ENCODE results near the gene NSUN3.
"Not testable (repeated sequence)": the region's sequence is repeated elsewhere in the genome, so short reads cannot be mapped to it uniquely, and the experiment has no call there.

The NSUN3 gene

GRCh38 chr3:94062513-94063404 is at the start of gene NSUN3, which contains the start of gene DHFR2:
TSS of gene NSUN3 (plus strand) at chr3:94063061. CDS start at chr3:94063127, 66 bp downstream.
TSS of gene DHFR2 (minus strand) at chr3:94062916. CDS start at chr3:94061511, 1,405 bp downstream.
- DNase-seq (ENCODE audit: low read depth in 2 of 2, low spot score in 1 of 2) = peak; percentile 52 to 66

DNA sequence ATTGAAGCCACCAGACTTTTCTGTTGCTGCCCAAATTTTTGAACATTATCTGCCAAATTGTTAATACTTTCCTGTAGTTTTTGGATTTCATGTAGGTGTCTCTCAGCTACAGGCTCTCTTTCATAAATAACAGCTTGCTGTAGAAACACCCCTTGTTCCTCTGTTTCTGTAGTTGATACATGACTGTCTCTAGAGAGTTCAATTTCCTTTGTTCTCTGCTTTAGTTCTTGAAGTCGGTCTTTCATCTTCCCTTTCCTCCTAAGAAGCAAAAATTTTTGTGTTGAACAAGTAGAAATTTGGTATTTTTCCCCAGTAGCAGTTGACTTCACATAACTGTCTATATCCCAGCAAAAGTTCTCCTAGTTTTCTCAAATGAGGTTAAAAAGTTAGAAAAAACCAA is 47.8 kb upstream of the NSUN3 start:
- DNase-seq (ENCODE audit: low read depth in 2 of 2, low spot score in 1 of 2) = no peak

DNA sequence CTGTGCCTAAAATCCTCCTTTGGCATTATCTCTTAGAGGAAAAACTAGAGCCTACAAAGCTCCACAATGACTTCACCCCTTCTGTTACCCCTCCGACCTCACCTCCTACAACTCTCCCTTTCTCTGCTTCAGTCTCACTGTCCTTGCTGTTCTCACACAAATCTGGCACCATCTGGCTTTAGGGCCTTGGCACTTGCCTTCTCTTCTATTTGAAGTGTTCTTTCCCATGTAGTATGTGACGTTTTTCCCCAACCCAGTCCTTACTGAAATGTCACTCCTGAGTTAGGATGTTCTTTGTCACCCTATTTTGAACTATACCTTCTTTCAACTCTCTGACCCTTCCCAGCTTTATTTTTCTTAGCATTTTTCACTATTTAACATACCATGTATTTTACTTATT is 43.2 kb upstream of the NSUN3 start:
- DNase-seq (ENCODE audit: low read depth in 2 of 2, low spot score in 1 of 2) = no peak

DNA sequence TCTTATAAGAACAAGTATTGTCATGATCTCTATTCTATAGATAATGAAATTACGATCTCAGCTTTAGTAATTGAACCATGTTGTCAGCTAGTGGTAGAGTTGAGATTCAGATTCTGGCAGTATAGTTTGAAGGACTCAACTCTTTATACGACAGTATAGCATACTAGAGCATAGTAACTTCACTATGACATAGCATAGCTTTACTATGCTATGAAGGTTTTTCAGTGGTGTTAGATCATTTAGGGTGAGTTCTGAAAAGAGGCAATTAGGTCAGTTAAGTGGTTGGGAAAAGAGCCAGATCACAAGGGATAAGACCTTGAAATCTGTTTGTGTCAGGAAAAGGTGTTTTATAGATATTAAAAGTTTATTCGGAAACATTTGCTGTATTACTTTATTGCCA is 42.6 kb upstream of the NSUN3 start:
- DNase-seq (ENCODE audit: low read depth in 2 of 2, low spot score in 1 of 2) = no peak

- no peak for DNase-seq (ENCODE audit: low read depth in 2 of 2, low spot score in 1 of 2)
Observed at GRCh38 chr3:94024385-94024784, 38.5 kb upstream of the NSUN3 start.

GRCh38 chr3:94026623-94027022 is 36.2 kb upstream of the NSUN3 start:
- DNase-seq (ENCODE audit: low read depth in 2 of 2, low spot score in 1 of 2) = no peak

- no peak for DNase-seq (ENCODE audit: low read depth in 2 of 2, low spot score in 1 of 2)
Observed at GRCh38 chr3:94028093-94028837, 34.6 kb upstream of the NSUN3 start, which contains the start of gene STX19. TSS of gene STX19 (minus strand) at chr3:94028597. CDS start at chr3:94015269, 13,328 bp downstream.

GRCh38 chr3:94036909-94037507 is 25.9 kb upstream of the NSUN3 start:
- no peak for DNase-seq (ENCODE audit: low read depth in 2 of 2, low spot score in 1 of 2)

DNA sequence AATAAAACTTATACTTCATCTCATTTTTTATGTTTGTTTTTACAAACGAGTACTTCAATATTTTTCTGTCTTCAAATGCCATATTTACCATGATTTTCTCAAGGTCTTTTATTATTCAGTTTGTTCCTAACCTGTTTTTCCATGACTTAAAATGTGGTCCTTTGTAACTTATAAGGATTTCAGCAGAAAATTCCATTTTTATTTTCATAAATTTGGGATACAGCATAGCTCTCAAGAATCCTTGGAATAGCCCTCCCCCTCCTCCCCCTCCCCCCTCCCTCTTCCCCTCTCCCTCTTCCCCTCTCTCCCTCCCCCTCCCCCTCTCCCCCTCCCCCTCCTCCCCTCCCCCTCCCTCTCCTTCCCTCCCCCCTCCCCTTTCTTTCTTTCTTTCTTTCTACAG is 19.6 kb upstream of the NSUN3 start:
- DNase-seq (ENCODE audit: low read depth in 2 of 2, low spot score in 1 of 2) = no peak

- DNase-seq (ENCODE audit: low read depth in 2 of 2, low spot score in 1 of 2) = not testable (repeated sequence)
Observed at GRCh38 chr3:94044100-94044936, 18.5 kb upstream of the NSUN3 start.

DNA sequence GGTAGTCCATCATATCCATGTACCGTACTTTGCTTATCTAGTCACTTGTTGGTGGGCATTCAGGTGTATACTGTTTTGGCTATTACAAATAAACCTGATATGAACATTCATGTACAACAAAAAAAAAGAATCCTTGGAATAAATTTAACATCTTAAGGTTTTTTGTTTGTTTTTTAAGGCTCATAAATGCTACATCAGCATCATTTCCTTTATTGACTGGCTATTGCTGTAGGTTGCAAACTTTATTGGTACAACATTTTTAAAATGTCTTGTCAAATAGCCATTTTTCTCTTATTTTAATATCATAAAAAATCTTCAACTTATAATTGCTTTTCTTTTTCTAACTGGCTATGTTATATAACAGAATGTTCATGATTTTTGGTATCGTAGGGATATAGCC is 16.3 kb upstream of the NSUN3 start:
- DNase-seq (ENCODE audit: low read depth in 2 of 2, low spot score in 1 of 2) = no peak

- no peak for DNase-seq (ENCODE audit: low read depth in 2 of 2, low spot score in 1 of 2)
Observed at GRCh38 chr3:94049267-94049666, 13.6 kb upstream of the NSUN3 start.

GRCh38 chr3:94050546-94050945 is 12.3 kb upstream of the NSUN3 start:
- no peak for DNase-seq (ENCODE audit: low read depth in 2 of 2, low spot score in 1 of 2)

DNA sequence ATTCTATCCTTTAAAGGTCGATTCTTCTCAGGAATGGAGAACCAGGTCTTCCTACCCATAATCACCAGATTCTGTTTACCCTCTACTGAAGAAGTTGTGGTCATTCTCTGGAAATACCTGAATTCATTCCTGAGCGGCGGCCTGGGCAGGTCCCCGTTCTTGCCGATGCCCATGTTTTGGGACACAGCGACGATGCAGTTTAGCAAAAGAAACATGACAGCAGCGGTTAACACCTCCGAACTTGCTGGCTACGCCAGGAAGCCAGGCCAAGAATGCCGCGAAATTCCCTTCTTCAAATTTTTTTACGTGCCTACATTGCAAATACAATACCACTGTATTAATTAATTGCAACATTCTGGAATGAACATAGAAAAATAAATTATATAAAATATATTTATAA is 1.6 kb upstream of the NSUN3 start:
- no peak for DNase-seq (ENCODE audit: low read depth in 2 of 2, low spot score in 1 of 2)

- no peak for DNase-seq (ENCODE audit: low read depth in 2 of 2, low spot score in 1 of 2)
Observed at GRCh38 chr3:94063496-94064119, 747 bp downstream of the NSUN3 start.

GRCh38 chr3:94064243-94064860 is 1.5 kb downstream of the NSUN3 start:
- no peak for DNase-seq (ENCODE audit: low read depth in 2 of 2, low spot score in 1 of 2)

GRCh38 chr3:94065122-94065521 is 2.3 kb downstream of the NSUN3 start:
- no peak for DNase-seq (ENCODE audit: low read depth in 2 of 2, low spot score in 1 of 2)

DNA sequence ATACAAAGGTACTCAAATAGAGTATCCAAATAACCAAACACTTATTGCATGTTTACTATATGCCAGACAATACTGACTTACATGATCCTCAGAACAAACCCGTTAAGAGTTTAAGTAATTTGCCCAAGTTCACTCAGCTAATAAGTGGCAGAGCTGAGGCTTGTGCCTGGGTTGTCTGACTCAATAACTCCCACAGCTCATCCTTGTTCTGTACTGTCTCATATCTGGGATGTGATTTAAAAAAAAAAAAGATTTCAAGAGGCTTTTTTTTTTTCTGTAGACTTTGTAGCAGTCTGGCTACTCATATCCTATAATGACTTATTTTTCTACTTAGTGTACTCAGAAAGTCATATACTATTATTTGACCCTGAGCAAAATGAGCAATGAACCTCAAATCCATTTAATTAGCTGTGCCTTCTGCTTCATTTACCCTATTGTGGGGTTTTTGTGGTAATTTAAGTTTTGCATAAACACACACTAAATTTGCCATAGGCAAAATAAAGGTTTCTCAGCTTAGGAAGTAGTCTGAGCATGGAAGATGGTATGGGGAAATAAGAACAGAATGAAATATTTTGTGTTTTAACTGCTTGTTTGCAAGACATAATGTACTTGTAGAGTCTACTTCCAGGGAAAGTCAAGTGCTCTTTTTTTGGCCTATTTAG is 3.1 kb downstream of the NSUN3 start:
- no peak for DNase-seq (ENCODE audit: low read depth in 2 of 2, low spot score in 1 of 2)

Measured in stimulated activated CD8-positive, alpha-beta memory T cell treated with anti-CD3 and anti-CD28 coated beads, Interleukin-4, amount 100 ng/mL, for 4 hours (primary cell).